CD14-positive monocyte (primary cell): ENCODE measurements around the gene NTNG1. TPM values are rescaled to one million over a fixed set of nuclear protein-coding genes. Genes with fewer than 3 reads are reported as not detected.

ENCODE experiments used
- DNase-seq, 3 donors: peaks; one replicate each; pipeline ENCODE4 v3.0.0-alpha.2; 2011 to 2022
- H2AFZ ChIP-seq: 2 replicates; pipeline ENCODE4 v1.6.0; 2012; ENCODE audit warnings: mild to moderate bottlenecking, low read depth, low read length, inconsistent platforms; ENCODE audit not compliant: insufficient read depth, poor library complexity, severe bottlenecking
- H3K27ac ChIP-seq, 2 donors: 1 replicate in 1 of 2; 2 replicates in 1 of 2; pipeline ENCODE4 v1.5.1; 2012 to 2013; ENCODE audit warnings: low read length in 2 of 2, control low read depth in 1 of 2, inconsistent platforms in 1 of 2, low read depth in 1 of 2, mild to moderate bottlenecking in 1 of 2
- H3K27me3 ChIP-seq, 2 donors: one replicate each; pipeline versions ENCODE4 v1.6.0 to v1.6.1; 2011 to 2013; ENCODE audit warnings: low read length in 2 of 2; ENCODE audit not compliant: control insufficient read depth in 2 of 2, insufficient read depth in 2 of 2
- H3K36me3 ChIP-seq, 2 donors: replicated peaks in 1 of 2; 1 replicate in 1 of 2; 2 replicates in 1 of 2; pipeline versions ENCODE4 v1.5.1 to v1.6.1; 2012 to 2013; ENCODE audit warnings: low read length in 2 of 2, control low read depth in 1 of 2, inconsistent platforms in 1 of 2, mild to moderate bottlenecking in 1 of 2; ENCODE audit not compliant: insufficient read depth in 2 of 2, control insufficient read depth in 1 of 2
- H3K4me1 ChIP-seq, 2 donors: 1 replicate in 1 of 2; 2 replicates in 1 of 2; pipeline versions ENCODE4 v1.5.1 to v1.6.1; 2012 to 2013; ENCODE audit warnings: low read length in 2 of 2, control low read depth in 1 of 2, inconsistent platforms in 1 of 2, mild to moderate bottlenecking in 1 of 2, moderate library complexity in 1 of 2; ENCODE audit not compliant: insufficient read depth in 2 of 2, control insufficient read depth in 1 of 2
- H3K4me2 ChIP-seq: replicated peaks from 2 replicates; pipeline ENCODE3; 2012; ENCODE audit warnings: low read length, moderate library complexity, mild to moderate bottlenecking; ENCODE audit not compliant: poor library complexity, severe bottlenecking; ENCODE audit errors: extremely low read depth
- H3K4me3 ChIP-seq, 3 experiments: fragments of 200-600 bp in 1 of 3; sonication (generic) in 1 of 3; replicated peaks in 1 of 3; 1 replicate in 2 of 3; 2 replicates in 1 of 3; pipeline ENCODE4 v1.5.1; 2011 to 2013; ENCODE audit warnings: low read length in 3 of 3, mild to moderate bottlenecking in 3 of 3, control low read depth in 2 of 3, low read depth in 2 of 3, inconsistent platforms in 1 of 3, moderate library complexity in 1 of 3
- H3K79me2 ChIP-seq: 2 replicates; pipeline ENCODE4 v1.6.0; 2012; ENCODE audit warnings: mild to moderate bottlenecking, control low read depth, inconsistent platforms, low read length, moderate library complexity; ENCODE audit not compliant: insufficient read depth
- H3K9ac ChIP-seq: 2 replicates; pipeline ENCODE4 v1.6.0; 2017; ENCODE audit warnings: low read length, mild to moderate bottlenecking; ENCODE audit not compliant: insufficient read depth, poor library complexity, severe bottlenecking
- H3K9me3 ChIP-seq, 2 donors: replicated peaks in 1 of 2; 1 replicate in 1 of 2; 2 replicates in 1 of 2; pipeline versions ENCODE4 v1.5.1 to v1.6.1; 2012 to 2013; ENCODE audit warnings: low read length in 2 of 2, control low read depth in 1 of 2; ENCODE audit not compliant: control insufficient read depth in 1 of 2, insufficient read depth in 1 of 2
- H4K20me1 ChIP-seq: 2 replicates; pipeline ENCODE4 v1.6.0; 2012; ENCODE audit warnings: mild to moderate bottlenecking, low read length, control low read depth, moderate library complexity; ENCODE audit not compliant: insufficient read depth
- H3K27ac Mint-ChIP-seq, 7 donors: one replicate each; pipeline ENCODE4 v1.8.0; 2020; ENCODE audit warnings: mild to moderate bottlenecking in 7 of 7, mixed read lengths in 7 of 7, moderate library complexity in 6 of 7, inconsistent platforms in 2 of 7
- H3K27me3 Mint-ChIP-seq, 3 donors: one replicate each; pipeline ENCODE4 v1.8.0; 2021 to 2022; ENCODE audit warnings: low read depth in 3 of 3, mild to moderate bottlenecking in 3 of 3, mixed read lengths in 3 of 3, moderate library complexity in 3 of 3, inconsistent platforms in 1 of 3
- H3K36me3 Mint-ChIP-seq, 2 donors: one replicate each; pipeline ENCODE4 v1.8.0; 2020; ENCODE audit warnings: mixed read lengths in 2 of 2, inconsistent platforms in 1 of 2, mild to moderate bottlenecking in 1 of 2
- H3K4me1 Mint-ChIP-seq: one replicate; pipeline ENCODE4 v1.8.0; 2020; ENCODE audit warnings: mild to moderate bottlenecking, mixed read lengths
- H3K4me3 Mint-ChIP-seq, 2 donors: one replicate each; pipeline ENCODE4 v1.8.0; 2020; ENCODE audit warnings: mild to moderate bottlenecking in 2 of 2, mixed read lengths in 2 of 2, moderate library complexity in 1 of 2
- H3K9me3 Mint-ChIP-seq, 7 donors: one replicate each; pipeline ENCODE4 v1.8.0; 2020 to 2022; ENCODE audit warnings: mixed read lengths in 7 of 7, mild to moderate bottlenecking in 6 of 7, moderate library complexity in 6 of 7, inconsistent platforms in 2 of 7
- CTCF ChIP-seq: fragments of 200-600 bp; IDR thresholded peaks from one replicate; pipeline ENCODE4 v1.8.0; 2022; ENCODE audit warnings: antibody characterized with exemption, mild to moderate bottlenecking
- WGBS: methylation state at CpG from one replicate; pipeline ENCODE4 v1.1.5; 2013; ENCODE audit warnings: missing lambda C conversion rate; ENCODE audit not compliant: insufficient coverage; 5-methylcytosine and 5-hydroxymethylcytosine counted together
- intact Hi-C, 2 donors: fragments of 100-400 bp; cut with micrococcal nuclease; formaldehyde crosslinking; loops; one replicate each; pipeline versions ENCODE4 v1.15.0 to v1.15.1; 2023
- polyA plus RNA-seq, 3 donors: library from polyadenylated mRNA; depleted of rRNA in 1 of 3; unstranded in 2 of 3; stranded (reverse) in 1 of 3; fragments of 300-500 nt in 2 of 3; fragments of >200 nt in 1 of 3; fragmentation: Illumina TruSeq in 2 of 3; gene quantifications; 1 replicate in 2 of 3; 2 replicates in 1 of 3; pipeline ENCODE4 v1.2.3, GENCODE V29; 2012 to 2021
- small RNA-seq: library from RNA; depleted of rRNA; stranded (forward); fragments of <200 nt; gene quantifications from one replicate; pipeline ENCODE3, GENCODE V24; 2012; ENCODE audit warnings: low read depth; ENCODE audit not compliant: insufficient read length

The NTNG1 gene
- polyA plus RNA-seq, 3 donors, result not detected

- no peak overlapping the region for H3K4me2 ChIP-seq
- H2AFZ ChIP-seq, result no peak overlapping the region
- H3K36me3 ChIP-seq, result no peaks in the 10 kb centered on the region
- H3K79me2 ChIP-seq, result no peaks in the 10 kb centered on the region
- no peaks in the 10 kb centered on the region for H3K9me3 ChIP-seq
- Mint-ChIP-seq H3K4me3 (no peak overlapping the region), H3K27me3 (peaks cover 0 to 2% (median 0%) of the 10 kb centered on the region in 3 donors), H3K36me3 (no peaks in the 10 kb centered on the region), H3K27ac (no peak overlapping the region), H3K4me1 (peaks cover 36% of the 10 kb centered on the region), H3K9me3 (peaks cover 0 to 3% (median 0%) of the 10 kb centered on the region in 7 donors)
- H4K20me1 ChIP-seq, result no peaks in the 10 kb centered on the region
- H3K9ac ChIP-seq, result no peak overlapping the region
- H3K4me3 ChIP-seq, result no peak overlapping the region
- 90% methylated on average over 3 of the region's 12 CpGs for WGBS
- no peak overlapping the region for H3K27ac ChIP-seq
- peaks cover 0 to 2% of the 10 kb centered on the region in 2 donors for H3K27me3 ChIP-seq
- peaks cover 28 to 35% of the 10 kb centered on the region in 2 donors for H3K4me1 ChIP-seq
- TF ChIP-seq CTCF, result no peak
- intact Hi-C loops, result no loop called here
- DNase-seq, result no peak
Measured at GRCh38 chr1:107531065-107531908, 390.4 kb downstream of the NTNG1 start.

GRCh38 chr1:107532318-107532717, 391.5 kb downstream of the NTNG1 start:
- Histone ChIP-seq H4K20me1 (no peaks in the 10 kb centered on the region), H3K4me1 (peaks cover 30 to 41% of the 10 kb centered on the region in 2 donors), H3K27ac (no peak overlapping the region), H3K79me2 (no peaks in the 10 kb centered on the region), H2AFZ (no peak overlapping the region), H3K36me3 (no peaks in the 10 kb centered on the region), H3K4me3 (no peak overlapping the region), H3K27me3 (peaks cover 0 to 2% of the 10 kb centered on the region in 2 donors), H3K9ac (no peak overlapping the region), H3K9me3 (no peaks in the 10 kb centered on the region), H3K4me2 (no peak overlapping the region)
- Mint-ChIP-seq H3K4me3 (no peak overlapping the region), H3K4me1 (peaks cover 40% of the 10 kb centered on the region), H3K36me3 (no peaks in the 10 kb centered on the region), H3K9me3 (peaks cover 0 to 3% (median 0%) of the 10 kb centered on the region in 7 donors), H3K27me3 (peaks cover 0 to 2% (median 0%) of the 10 kb centered on the region in 3 donors), H3K27ac (no peak overlapping the region)
- no peak for DNase-seq
- 88% methylated on average over 5 of the region's 5 CpGs for WGBS
- intact Hi-C loops, result no loop called here
- no peak for TF ChIP-seq CTCF

Small RNA genes within 50 kb of the gene (small RNA-seq; reads per million reads assigned to genes)
- not detected for gene AC114491.1

Other genes with a start within 250 kb of the NTNG1 start
- 10 to 100 TPM in 2 of 3 donors, 1 to 10 TPM in 1; 1.8 to 16.2 (median 14.7) TPM for gene PRMT6, start 84.4 kb upstream of the NTNG1 start, polyA plus RNA-seq